Stimulated activated CD4-positive, alpha-beta T cell treated with anti-CD3 and anti-CD28 coated beads, Interleukin-1b, Interleukin-23, amount 100 ng/mL, for 24 hours (primary cell): ENCODE results near the gene POMC.
"Not testable (repeated sequence)": the region's sequence is repeated elsewhere in the genome, so short reads cannot be mapped to it uniquely, and the experiment has no call there.

ENCODE experiments used
- DNase-seq, 4 experiments: peaks; one replicate each; pipeline ENCODE4 v3.0.0-alpha.2; 2020; ENCODE audit warnings: low read depth in 4 of 4, low spot score in 1 of 4

POMC gene

DNA sequence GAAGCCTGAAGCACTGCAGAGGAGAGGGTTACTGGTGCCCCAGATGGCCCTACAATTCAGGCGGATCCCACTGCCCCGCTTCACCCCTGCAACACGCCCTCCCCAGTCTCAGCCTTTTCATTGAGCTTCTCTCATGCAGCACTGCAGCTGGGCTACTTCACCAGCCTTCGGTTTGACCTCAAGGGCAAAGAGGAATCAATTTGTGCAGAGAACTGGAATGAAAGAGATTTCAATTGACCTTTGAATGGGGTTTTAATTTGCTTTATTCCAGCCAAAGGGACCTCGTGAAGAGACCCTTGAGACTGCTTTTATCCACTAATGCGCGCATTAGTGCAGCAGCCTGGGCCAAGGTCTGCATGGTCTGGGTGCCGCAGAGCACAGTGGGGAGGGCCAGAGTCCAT lies 8.8 kb upstream of the POMC start:
- DNase-seq = no peak

DNA sequence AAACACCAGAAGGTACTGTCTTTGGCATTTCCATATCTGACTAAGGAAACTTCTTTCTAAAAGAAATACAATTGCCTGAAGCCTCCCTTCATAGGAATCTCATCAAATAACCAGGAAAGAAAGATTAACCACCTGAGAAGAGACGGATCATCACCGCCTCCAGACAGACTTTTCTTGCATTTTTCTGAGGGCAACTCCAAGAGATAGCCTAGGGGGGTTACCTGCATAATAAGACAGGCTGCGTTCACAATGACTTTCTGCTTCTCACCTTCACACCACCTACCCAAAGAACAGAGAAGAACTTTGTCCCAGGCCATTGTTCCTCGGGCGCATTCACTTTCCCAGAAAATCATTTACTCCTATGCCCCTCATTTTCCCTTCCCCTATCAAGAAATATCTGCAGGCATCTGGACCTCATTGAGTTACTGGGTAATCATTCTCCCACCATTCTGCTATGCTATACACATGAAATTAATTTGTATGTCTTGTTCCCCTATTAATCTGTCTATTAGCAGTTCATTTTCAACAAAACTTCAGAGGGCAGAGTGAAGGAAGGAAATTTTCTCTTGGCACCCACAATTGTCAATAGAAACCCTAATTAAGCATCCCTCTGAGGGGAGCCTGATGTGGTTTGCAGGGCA lies 8.3 kb upstream of the POMC start:
- DNase-seq = no peak

- DNase-seq = no peak
Observed at GRCh38 chr2:25176138-25176537, 7.8 kb upstream of the POMC start.

- DNase-seq = no peak
Observed at GRCh38 chr2:25174192-25174861, 5.9 kb upstream of the POMC start.

GRCh38 chr2:25173719-25174118 lies 5.3 kb upstream of the POMC start:
- DNase-seq = no peak

GRCh38 chr2:25170888-25171287 lies 2.5 kb upstream of the POMC start:
- DNase-seq = no peak

DNA sequence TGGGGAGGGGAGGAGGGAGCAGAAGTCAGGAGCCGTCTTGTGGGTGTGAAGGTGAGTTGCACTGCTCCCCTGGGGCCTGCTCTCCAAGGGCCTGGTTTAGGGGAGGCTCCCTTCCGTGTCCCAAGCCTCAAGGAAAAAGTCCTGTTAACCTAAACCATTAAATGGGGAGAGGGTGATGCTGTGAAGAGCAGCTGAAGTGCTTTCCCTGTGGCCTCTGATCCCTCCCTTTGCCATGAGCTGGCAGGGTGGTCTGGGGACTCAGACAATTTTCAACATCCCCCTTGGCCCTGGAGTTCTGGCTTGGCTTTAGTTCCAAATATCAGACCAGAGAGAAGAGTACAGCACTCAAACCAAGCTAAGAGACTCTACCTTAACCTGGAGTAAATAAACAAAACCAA lies 692 bp upstream of the POMC start:
- DNase-seq = no peak

- DNase-seq = peak in 1 of 4 experiments; percentile 29
Observed at GRCh38 chr2:25165992-25166875, 2.1 kb downstream of the POMC start.

DNA sequence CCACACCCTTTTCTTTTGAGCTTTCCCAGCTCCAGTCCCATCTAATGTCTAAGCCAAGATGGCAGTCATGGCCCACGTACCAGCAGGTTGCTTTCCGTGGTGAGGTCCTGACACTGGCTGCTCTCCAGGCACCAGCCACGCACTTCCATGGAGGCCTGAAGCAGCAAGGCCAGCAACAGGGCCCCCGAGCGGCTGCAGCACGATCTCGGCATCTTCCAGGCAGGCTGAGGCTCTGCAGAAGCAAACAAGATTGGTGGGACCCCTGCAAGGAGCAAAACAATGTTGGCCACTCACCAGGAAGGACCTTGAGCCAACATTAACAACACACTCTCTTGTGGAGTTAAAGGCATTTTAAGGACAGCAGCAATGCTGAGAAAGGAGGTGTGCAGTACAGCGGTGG lies 3.8 kb downstream of the POMC start:
- DNase-seq = no peak

GRCh38 chr2:25162061-25162460 lies 6.3 kb downstream of the POMC start:
- not testable (repeated sequence) for DNase-seq

DNA sequence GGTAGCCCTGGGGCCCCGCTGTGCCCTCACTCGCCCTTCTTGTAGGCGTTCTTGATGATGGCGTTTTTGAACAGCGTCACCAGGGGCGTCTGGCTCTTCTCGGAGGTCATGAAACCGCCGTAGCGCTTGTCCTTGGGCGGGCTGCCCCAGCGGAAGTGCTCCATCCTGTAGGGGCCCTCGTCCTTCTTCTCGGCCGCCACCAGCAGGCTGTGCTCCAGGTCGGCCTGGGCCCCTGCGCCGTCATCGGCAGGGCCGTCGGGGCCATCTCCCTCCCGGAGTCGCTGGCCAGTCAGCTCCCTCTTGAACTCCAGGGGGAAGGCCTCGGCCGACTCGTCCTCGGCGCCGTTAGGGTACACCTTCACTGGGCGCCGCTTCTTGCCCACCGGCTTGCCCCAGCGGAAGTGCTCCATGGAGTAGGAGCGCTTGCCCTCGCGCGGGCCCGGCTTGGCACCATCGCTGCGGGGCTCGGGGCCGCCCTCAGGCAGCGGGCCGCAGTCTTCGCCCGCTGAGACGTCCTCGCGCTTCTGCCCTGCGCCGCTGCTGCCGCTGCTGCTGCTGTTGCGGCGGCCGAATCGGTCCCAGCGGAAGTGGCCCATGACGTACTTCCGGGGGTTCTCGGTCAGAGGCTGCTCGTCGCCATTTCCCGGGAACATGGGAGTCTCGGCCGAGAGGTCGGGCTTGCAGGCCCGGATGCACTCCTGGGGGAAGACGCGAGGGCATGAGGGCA lies 7.2 kb downstream of the POMC start:
- DNase-seq = peak; percentile 51 to 65 (median 56)

GRCh38 chr2:25160376-25160775 lies 8.0 kb downstream of the POMC start:
- no peak for DNase-seq

DNA sequence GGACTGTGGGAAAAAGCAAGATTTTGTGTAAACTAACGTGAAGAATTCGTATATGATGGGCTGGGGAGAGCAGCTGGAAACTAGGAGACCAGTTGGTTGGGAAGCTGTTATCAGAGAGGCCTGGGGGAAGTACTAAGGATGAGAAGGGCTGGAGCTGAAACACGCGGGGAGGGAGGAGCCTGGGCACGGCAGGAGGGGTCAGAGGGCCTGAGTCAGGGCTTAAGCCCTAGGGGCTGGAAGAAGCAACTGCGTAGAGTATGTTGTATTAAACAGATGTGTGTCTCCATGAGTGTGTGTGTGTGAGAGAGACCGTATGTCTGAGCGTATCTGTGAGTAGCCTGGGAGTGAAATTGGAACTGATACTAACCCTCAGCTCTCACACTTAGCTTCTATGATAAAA lies 8.4 kb downstream of the POMC start:
- DNase-seq = no peak

DNA sequence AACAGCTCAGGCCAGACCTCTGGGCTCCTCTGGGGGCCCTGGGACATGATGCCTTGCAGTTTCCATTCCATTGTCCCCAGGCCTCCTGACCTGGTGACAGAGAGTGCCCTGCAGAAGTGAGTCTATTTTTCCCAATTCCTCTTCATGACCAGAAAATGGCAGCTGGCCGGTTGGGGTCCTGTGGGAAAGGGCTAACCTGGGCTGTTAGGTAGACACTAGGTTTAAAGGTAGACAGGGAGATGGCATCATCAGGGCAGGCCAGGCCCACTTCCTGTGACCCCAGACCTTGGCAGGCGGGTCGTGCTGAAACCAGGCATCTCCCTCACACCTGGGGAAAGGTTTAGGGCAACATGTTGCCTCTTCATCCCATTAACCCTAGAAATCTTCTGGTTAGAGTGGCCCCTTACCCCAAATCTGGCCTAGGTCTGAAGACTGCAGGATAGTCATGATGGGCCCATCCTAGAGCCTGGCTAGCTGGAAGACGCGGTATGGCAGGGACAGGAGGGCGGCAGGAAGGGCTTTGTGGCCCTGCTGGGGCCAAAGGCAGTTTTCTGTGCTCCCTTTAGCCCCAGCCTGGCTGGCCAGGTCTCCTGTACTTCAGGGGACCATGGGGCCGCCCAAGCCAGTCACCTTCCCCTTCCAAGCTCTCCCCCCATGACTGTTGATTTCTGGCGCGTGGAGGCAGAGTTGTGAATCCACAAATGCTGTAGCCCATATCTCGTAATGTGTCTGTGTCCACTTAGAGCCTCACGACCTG lies 10.1 kb downstream of the POMC start:
- no peak for DNase-seq

DNA sequence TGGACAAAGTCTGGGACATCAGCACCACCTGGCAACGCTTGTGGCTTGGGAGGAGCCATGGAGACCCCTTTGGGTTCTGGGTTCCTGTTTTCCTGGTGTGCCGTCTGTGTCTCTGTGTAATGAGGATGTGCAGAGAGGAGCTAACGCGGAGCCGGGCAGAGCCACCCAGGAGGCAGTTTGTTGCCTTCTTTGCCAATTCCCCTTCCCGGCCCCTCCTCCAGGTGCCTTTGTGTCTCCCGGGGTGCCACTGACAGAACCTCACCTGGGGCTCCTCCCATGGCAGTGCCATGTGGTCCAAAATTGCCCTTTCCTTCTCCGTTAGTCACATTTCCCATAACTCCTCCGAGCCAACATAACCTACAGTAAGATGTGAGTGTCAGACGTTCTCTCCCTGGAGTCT lies 13.0 kb downstream of the POMC start:
- DNase-seq = no peak

- no peak for DNase-seq
Observed at GRCh38 chr2:25151718-25152117, 16.7 kb downstream of the POMC start.

DNA sequence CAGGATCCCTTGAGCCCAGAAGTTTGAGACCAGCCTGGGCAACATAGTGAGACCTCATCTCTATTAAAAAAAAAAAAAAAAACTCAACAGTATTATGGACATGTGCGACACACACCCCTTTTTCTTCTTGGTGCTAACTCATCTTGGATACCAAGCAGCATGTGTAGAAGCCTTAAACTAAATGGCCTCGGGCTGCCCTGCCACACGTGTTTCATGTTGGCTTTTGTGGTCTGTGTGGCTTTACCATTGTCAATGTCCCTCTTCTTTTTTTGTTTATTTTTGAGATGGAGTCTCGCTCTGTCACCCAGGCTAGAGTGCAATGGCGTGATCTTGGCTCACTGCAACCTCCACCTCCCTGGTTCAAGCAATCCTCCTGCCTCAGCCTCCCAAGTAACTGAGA lies 17.4 kb downstream of the POMC start:
- DNase-seq = not testable (repeated sequence)

- DNase-seq = no peak
Observed at GRCh38 chr2:25149646-25150045, 18.7 kb downstream of the POMC start.

GRCh38 chr2:25146896-25147295 lies 21.5 kb downstream of the POMC start:
- no peak for DNase-seq

DNA sequence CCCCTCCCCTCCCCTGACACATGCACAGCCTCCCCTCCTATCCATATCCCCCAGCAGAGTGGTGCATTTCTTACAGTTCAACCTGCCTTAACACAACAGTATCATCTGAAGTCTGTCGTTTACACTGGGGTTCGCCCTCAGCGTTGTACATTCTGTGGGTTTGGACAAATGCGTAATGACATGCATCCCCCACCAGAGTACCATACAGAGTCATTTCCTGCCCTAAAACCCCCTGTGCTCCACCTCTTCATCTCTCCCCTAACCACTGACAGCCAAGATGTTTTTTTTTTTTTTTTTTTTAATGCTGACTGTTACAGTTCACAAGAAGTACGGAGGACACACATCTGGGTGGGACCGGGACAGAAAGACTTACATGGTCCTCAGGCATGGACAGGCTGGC lies 22.6 kb downstream of the POMC start:
- DNase-seq = no peak

GRCh38 chr2:25141120-25141519 lies 27.3 kb downstream of the POMC start:
- DNase-seq = no peak
